Spleen (tissue), 11 donors: Measurements from ENCODE around the gene SRPRA. TPM values are rescaled to one million over a fixed set of nuclear protein-coding genes. Genes with fewer than 3 reads are reported as not detected.
"Not testable (repeated sequence)": the region's sequence is repeated elsewhere in the genome, so short reads cannot be mapped to it uniquely, and the experiment has no call there.

Experiments
- DNase-seq: peaks from one replicate; pipeline ENCODE4 v3.0.0-alpha.2; 2020
- H3K27ac ChIP-seq, 8 donors: fragments of 200-600 bp; sonication (generic) in 7 of 8; 1 replicate in 4 of 8; 2 replicates in 4 of 8; pipeline versions ENCODE4 v1.5.0 to v1.8.0; 2016 to 2021; ENCODE audit warnings: inconsistent platforms in 4 of 8, mild to moderate bottlenecking in 4 of 8, moderate library complexity in 1 of 8
- H3K27me3 ChIP-seq, 7 donors: fragments of 200-600 bp; sonication (generic) in 6 of 7; replicated peaks in 1 of 7; 1 replicate in 4 of 7; 2 replicates in 3 of 7; pipeline versions ENCODE4 v1.5.0 to v1.8.0; 2016 to 2021; ENCODE audit warnings: inconsistent platforms in 3 of 7, mild to moderate bottlenecking in 1 of 7
- H3K36me3 ChIP-seq, 6 donors: fragments of 200-600 bp; sonication (generic) in 5 of 6; 1 replicate in 4 of 6; 2 replicates in 2 of 6; pipeline versions ENCODE4 v1.5.0 to v1.8.0; 2016 to 2021; ENCODE audit warnings: inconsistent platforms in 2 of 6
- H3K4me1 ChIP-seq, 6 donors: fragments of 200-600 bp; sonication (generic) in 5 of 6; 1 replicate in 3 of 6; 2 replicates in 3 of 6; pipeline versions ENCODE4 v1.5.0 to v1.8.0; 2016 to 2021; ENCODE audit warnings: inconsistent platforms in 3 of 6
- H3K4me3 ChIP-seq, 8 donors: fragments of 200-600 bp; sonication (generic) in 7 of 8; 1 replicate in 4 of 8; 2 replicates in 4 of 8; pipeline versions ENCODE4 v1.5.0 to v1.8.0; 2016 to 2021; ENCODE audit warnings: inconsistent platforms in 4 of 8, mild to moderate bottlenecking in 4 of 8, moderate library complexity in 2 of 8
- H3K9me3 ChIP-seq, 8 donors: fragments of 200-600 bp; sonication (generic) in 7 of 8; 1 replicate in 4 of 8; 2 replicates in 4 of 8; pipeline versions ENCODE4 v1.5.0 to v1.8.0; 2016 to 2021; ENCODE audit warnings: inconsistent platforms in 4 of 8
- POLR2A ChIP-seq, 3 donors: fragments of 450-650 bp; IDR thresholded peaks; one replicate each; pipeline ENCODE4 v1.5.1; 2017; ENCODE audit warnings: antibody characterized with exemption in 3 of 3, mild to moderate bottlenecking in 1 of 3
- POLR2AphosphoS5 ChIP-seq, 3 donors: sonication (generic); formaldehyde crosslinking; IDR thresholded peaks; one replicate each; pipeline ENCODE4 v1.5.1; 2017; ENCODE audit warnings: antibody characterized with exemption in 3 of 3
- WGBS, 5 donors: extraction: QIAGEN DNeasy Blood & Tissue Kit in 3 of 5; methylation state at CpG; one replicate each; pipeline versions ENCODE4 v1.1.5 to v1.1.7; 2013 to 2018; 5-methylcytosine and 5-hydroxymethylcytosine counted together
- intact Hi-C: fragments of 100-400 bp; cut with DNase I; formaldehyde crosslinking; loops from one replicate; pipeline ENCODE4 v1.15.0; 2023; ENCODE audit warnings: low total_unique reads
- polyA plus RNA-seq, 3 donors: library from polyadenylated mRNA; stranded (reverse); fragments of 200-250 nt; gene quantifications; one replicate each; pipeline ENCODE4 v1.2.1, GENCODE V29; 2013
- total RNA-seq, 7 donors: library from RNA; depleted of rRNA in 3 of 7; stranded (reverse); fragments of >200 nt in 3 of 7; fragmentation: NEBNext Ultra II Directional in 4 of 7; extraction: Animal tissue kit (Norgen Biotek cat#: 25700) in 4 of 7; gene quantifications; one replicate each; pipeline versions ENCODE4 v1.1.0 to v1.2.1, GENCODE V29; 2016 to 2021
- TF ChIP-seq, protein P1 (sequence below), 11 experiments: fragments of 200-600 bp in 7 of 11; fragments of 450-650 bp in 4 of 11; sonication (generic) in 4 of 11; IDR thresholded peaks in 8 of 11; conservative IDR thresholded peaks in 3 of 11; 1 replicate in 7 of 11; 2 replicates in 4 of 11; pipeline versions ENCODE4 v1.4.0 to v1.8.0; 2016 to 2021; ENCODE audit warnings: antibody characterized with exemption in 11 of 11, inconsistent platforms in 4 of 11, mild to moderate bottlenecking in 1 of 11
- donor health status: healthy with polysubstance abuse.
- donor health status: DM: no; HTN: no; CAD: no; lungs with moderate emphysema.
- donor health status: DM: no; HTN: no; CAD: no.
- donor health status: Bipolar disorder and iron deficiency.
- donor health status: healthy.
- donor health status: DM: no; HTN: no; CAD: no.
- donor health status: DM: yes; HTN: yes; CAD: no.

Gene SRPRA
- total and polyA plus RNA-seq, 10 donors, result 30.9 to 130 (median 110) TPM

GRCh38 chr11:126310200-126310991 is 41.7 kb upstream of the SRPRA start:
- Histone ChIP-seq H3K27ac (peak overlapping the region in 7 of 8 donors; percentile 37 to 89 (median 79)), H3K4me3 (no peak overlapping the region), H3K27me3 (no peaks in the 10 kb centered on the region), H3K9me3 (no peaks in the 10 kb centered on the region), H3K4me1 (peaks cover 14 to 83% (median 51%) of the 10 kb centered on the region in 6 donors), H3K36me3 (peaks cover 0 to 78% (median 17%) of the 10 kb centered on the region in 6 donors)
- intact Hi-C loops, result no loop called here
- 57 to 70% (median 63%) methylated on average over 12 of the region's 12 CpGs for whole genome bisulfite sequencing, 5 donors
- TF ChIP-seq POLR2A (IDR thresholded peaks at IDR 0.05) (no peak), POLR2AphosphoS5 (IDR thresholded peaks at IDR 0.05) (peak; percentile 25 to 50 (median 33))
- TF ChIP-seq, protein P1, sequence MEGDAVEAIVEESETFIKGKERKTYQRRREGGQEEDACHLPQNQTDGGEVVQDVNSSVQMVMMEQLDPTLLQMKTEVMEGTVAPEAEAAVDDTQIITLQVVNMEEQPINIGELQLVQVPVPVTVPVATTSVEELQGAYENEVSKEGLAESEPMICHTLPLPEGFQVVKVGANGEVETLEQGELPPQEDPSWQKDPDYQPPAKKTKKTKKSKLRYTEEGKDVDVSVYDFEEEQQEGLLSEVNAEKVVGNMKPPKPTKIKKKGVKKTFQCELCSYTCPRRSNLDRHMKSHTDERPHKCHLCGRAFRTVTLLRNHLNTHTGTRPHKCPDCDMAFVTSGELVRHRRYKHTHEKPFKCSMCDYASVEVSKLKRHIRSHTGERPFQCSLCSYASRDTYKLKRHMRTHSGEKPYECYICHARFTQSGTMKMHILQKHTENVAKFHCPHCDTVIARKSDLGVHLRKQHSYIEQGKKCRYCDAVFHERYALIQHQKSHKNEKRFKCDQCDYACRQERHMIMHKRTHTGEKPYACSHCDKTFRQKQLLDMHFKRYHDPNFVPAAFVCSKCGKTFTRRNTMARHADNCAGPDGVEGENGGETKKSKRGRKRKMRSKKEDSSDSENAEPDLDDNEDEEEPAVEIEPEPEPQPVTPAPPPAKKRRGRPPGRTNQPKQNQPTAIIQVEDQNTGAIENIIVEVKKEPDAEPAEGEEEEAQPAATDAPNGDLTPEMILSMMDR (IDR thresholded peaks at IDR 0.05 in 8 of 11, conservative IDR thresholded peaks at IDR 0.05 in 3 of 11), result peak; percentile 66 to 92 (median 85)
- peak; percentile 90 for DNase-seq

DNA sequence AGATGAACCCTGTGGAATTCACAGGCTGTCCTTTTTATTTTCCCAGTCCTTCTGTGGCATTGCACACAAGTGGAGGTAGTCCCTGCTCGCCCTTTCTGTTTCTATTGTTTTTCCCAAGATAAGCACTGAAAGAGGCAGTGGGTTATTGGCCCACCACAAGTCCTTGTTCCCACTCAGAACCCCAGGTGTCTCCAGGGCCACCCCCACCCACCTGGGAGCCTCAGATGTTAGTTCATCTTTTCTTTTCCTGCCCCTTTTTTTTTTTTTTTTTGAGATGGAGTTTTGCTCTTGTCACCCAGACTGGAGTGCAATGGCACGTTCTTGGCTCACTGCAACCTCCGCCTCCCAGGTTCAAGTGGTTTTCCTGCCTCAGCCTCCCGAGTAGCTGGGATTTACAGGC is 40.1 kb upstream of the SRPRA start:
- peaks cover 21 to 94% (median 62%) of the 10 kb centered on the region in 6 donors for H3K4me1 ChIP-seq
- WGBS, 5 donors, result 72 to 96% (median 86%) methylated on average over 4 of the region's 4 CpGs

DNA sequence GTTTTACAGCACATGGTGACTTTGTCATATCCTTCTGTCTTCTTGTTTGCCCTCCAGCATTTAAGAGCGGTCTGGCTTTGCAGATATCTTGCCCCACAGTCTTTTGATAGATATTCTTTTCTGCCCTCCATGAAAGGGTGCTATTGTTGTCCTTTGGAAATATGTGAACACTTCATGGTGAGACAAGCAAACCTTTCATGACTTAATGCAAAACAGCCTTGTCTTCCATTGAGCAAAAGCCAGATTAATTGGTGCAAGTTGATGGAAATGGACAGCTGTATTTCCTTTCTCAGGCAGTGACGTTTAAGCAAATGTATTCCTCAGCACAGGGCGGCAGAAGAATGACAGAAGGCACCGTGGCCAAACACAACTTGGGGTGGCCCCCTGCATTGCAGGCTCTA is 39.6 kb upstream of the SRPRA start:
- H3K36me3 ChIP-seq, result peaks cover 0 to 61% (median 9%) of the 10 kb centered on the region in 6 donors
- H3K27ac ChIP-seq, result peak overlapping the region in 2 of 8 donors; percentile 16 to 23
- no peak for DNase-seq
- no peak overlapping the region for H3K4me3 ChIP-seq
- intact Hi-C loops, result loop anchor here (5.0 kb wide), 1 partner anchor 174 kb away; no protein-coding TSS in a partner anchor
- 71 to 93% (median 85%) methylated on average over 4 of the region's 4 CpGs for WGBS, 5 donors
- peaks cover 21 to 94% (median 64%) of the 10 kb centered on the region in 6 donors for H3K4me1 ChIP-seq
- no peaks in the 10 kb centered on the region for H3K9me3 ChIP-seq
- no peaks in the 10 kb centered on the region for H3K27me3 ChIP-seq
- TF ChIP-seq POLR2AphosphoS5 (IDR thresholded peaks at IDR 0.05) (no peak), POLR2A (IDR thresholded peaks at IDR 0.05) (no peak)
- TF ChIP-seq, protein P1 (IDR thresholded peaks at IDR 0.05 in 8 of 11, conservative IDR thresholded peaks at IDR 0.05 in 3 of 11), result no peak

More for the DNA sequence above, 40.1 kb upstream of the SRPRA start:
- H3K4me3 ChIP-seq, H3K9me3 ChIP-seq, DNase-seq, H3K27me3 ChIP-seq: not testable (repeated sequence)
- intact Hi-C loops, result loop anchor here (5.0 kb wide), 1 partner anchor 174 kb away; no protein-coding TSS in a partner anchor
- H3K27ac ChIP-seq, result peak overlapping the region in 2 of 8 donors; percentile 16 to 23
- H3K36me3 ChIP-seq, result peaks cover 0 to 63% (median 10%) of the 10 kb centered on the region in 6 donors

DNA sequence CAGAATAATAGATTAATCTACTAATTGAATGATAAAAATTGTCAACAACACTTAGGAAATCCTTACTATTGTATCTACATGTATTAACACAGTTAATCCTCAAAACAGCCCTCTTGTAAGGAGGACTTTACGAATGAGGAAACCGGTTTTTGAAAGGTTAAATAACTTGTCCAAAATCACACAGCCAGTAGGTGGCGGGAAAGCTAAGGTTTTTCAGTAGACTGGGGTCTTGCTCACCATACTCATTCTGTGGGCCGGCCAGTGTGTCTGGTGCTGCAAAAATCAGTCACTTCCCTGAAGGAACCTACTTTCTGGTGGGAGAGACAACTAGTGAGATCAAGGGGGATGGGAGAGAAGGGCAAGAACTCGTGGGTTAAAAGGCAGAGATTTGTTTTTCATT is 39.0 kb upstream of the SRPRA start:
- intact Hi-C loops, result loop anchor here (5.0 kb wide), 1 partner anchor 175 kb away; no protein-coding TSS in a partner anchor
- WGBS, 5 donors, result 26 to 34% (median 29%) methylated on average over 5 of the region's 5 CpGs
- H3K9me3 ChIP-seq, result no peaks in the 10 kb centered on the region
- H3K36me3 ChIP-seq, result peaks cover 0 to 55% (median 9%) of the 10 kb centered on the region in 6 donors
- peak overlapping the region in 2 of 8 donors; percentile 0 to 23 for H3K27ac ChIP-seq
- H3K4me3 ChIP-seq, result no peak overlapping the region
- peaks cover 23 to 94% (median 65%) of the 10 kb centered on the region in 6 donors for H3K4me1 ChIP-seq
- no peaks in the 10 kb centered on the region for H3K27me3 ChIP-seq
- no peak for DNase-seq
- TF ChIP-seq, protein P1 (IDR thresholded peaks at IDR 0.05 in 8 of 11, conservative IDR thresholded peaks at IDR 0.05 in 3 of 11), result peak in 4 of 11 experiments; percentile 19 to 29 (median 26)
- TF ChIP-seq POLR2AphosphoS5 (IDR thresholded peaks at IDR 0.05) (no peak), POLR2A (IDR thresholded peaks at IDR 0.05) (no peak)
